MM.1S (cell line): ENCODE results near the gene CTSZ.

ENCODE experiments used
- DNase-seq: peaks from one replicate; pipeline ENCODE4 v3.0.0-alpha.2; 2015
- H2AFZ ChIP-seq: fragments of 300-600 bp; sonication (generic); 2 replicates; pipeline ENCODE4 v1.6.0; 2016; ENCODE audit warnings: antibody characterized with exemption, low read length
- H3F3A ChIP-seq: fragments of 300-600 bp; sonication (generic); 2 replicates; pipeline ENCODE4 v1.6.1; 2016; ENCODE audit warnings: mild to moderate bottlenecking, antibody characterized with exemption, low read length, moderate library complexity, mixed read lengths; ENCODE audit not compliant: insufficient read depth
- H3K27ac ChIP-seq: fragments of 300-600 bp; sonication (generic); 2 replicates; pipeline ENCODE4 v1.5.1; 2016; ENCODE audit warnings: mild to moderate bottlenecking, low read length
- H3K27me3 ChIP-seq: fragments of 300-600 bp; sonication (generic); replicated peaks from 2 replicates; pipeline ENCODE4 v1.6.0; 2016; ENCODE audit warnings: low read length; ENCODE audit not compliant: insufficient read depth
- H3K36me3 ChIP-seq: fragments of 300-600 bp; sonication (generic); replicated peaks from 2 replicates; pipeline ENCODE4 v1.6.1; 2016; ENCODE audit warnings: mild to moderate bottlenecking, low read length, mixed read lengths; ENCODE audit not compliant: insufficient read depth
- H3K4me1 ChIP-seq: fragments of 300-600 bp; sonication (generic); 2 replicates; pipeline ENCODE4 v1.6.1; 2016; ENCODE audit warnings: low read length, mixed read lengths
- H3K4me2 ChIP-seq: fragments of 300-600 bp; sonication (generic); 2 replicates; pipeline ENCODE4 v1.6.0; 2016; ENCODE audit warnings: low read depth, low read length
- H3K4me3 ChIP-seq: fragments of 300-600 bp; sonication (generic); 2 replicates; pipeline ENCODE4 v1.5.1; 2016; ENCODE audit warnings: low read length, mixed read lengths
- H3K79me2 ChIP-seq: fragments of 300-600 bp; sonication (generic); 2 replicates; pipeline ENCODE4 v1.6.1; 2016; ENCODE audit warnings: mixed run types, low read length, mixed read lengths
- H3K9ac ChIP-seq: fragments of 300-600 bp; sonication (generic); 2 replicates; pipeline ENCODE4 v1.6.1; 2016; ENCODE audit warnings: low read length, mixed read lengths
- H3K9me2 ChIP-seq: fragments of 300-600 bp; sonication (generic); replicated peaks from 2 replicates; pipeline ENCODE4 v1.6.1; 2016; ENCODE audit warnings: mild to moderate bottlenecking, low read length, mixed read lengths; ENCODE audit not compliant: insufficient read depth
- H3K9me3 ChIP-seq: fragments of 300-600 bp; sonication (generic); replicated peaks from 2 replicates; pipeline ENCODE4 v1.6.1; 2016; ENCODE audit warnings: mild to moderate bottlenecking, low read length, mixed read lengths; ENCODE audit not compliant: insufficient read depth
- H4K20me1 ChIP-seq: fragments of 300-600 bp; sonication (generic); 2 replicates; pipeline ENCODE4 v1.6.1; 2016; ENCODE audit warnings: mild to moderate bottlenecking, low read length, moderate library complexity, mixed read lengths; ENCODE audit not compliant: insufficient read depth
- CTCF ChIP-seq: fragments of 300-600 bp; sonication (generic); IDR thresholded peaks from 2 replicates; pipeline ENCODE4 v1.5.1; 2016; ENCODE audit warnings: antibody characterized with exemption, low read length, mixed read lengths
- EZH2 ChIP-seq: fragments of 300-600 bp; sonication (generic); optimal IDR thresholded peaks from 2 replicates; pipeline ENCODE3; 2017; ENCODE audit warnings: low read depth, mild to moderate bottlenecking, antibody characterized with exemption, low read length, mixed read lengths
- EZH2phosphoT487 ChIP-seq: fragments of 300-600 bp; sonication (generic); IDR thresholded peaks from 2 replicates; pipeline ENCODE4 v1.6.1; 2018; ENCODE audit warnings: antibody characterized with exemption, low read length

Gene CTSZ

GRCh38 chr20:59010321-59010994 lies 3.4 kb upstream of the CTSZ start:
- Histone ChIP-seq H4K20me1 (no peaks in the 10 kb centered on the region), H2AFZ (no peak overlapping the region), H3K9ac (no peak overlapping the region), H3K9me3 (no peaks in the 10 kb centered on the region), H3K27ac (no peak overlapping the region), H3K9me2 (no peaks in the 10 kb centered on the region), H3K79me2 (no peaks in the 10 kb centered on the region), H3K4me2 (no peak overlapping the region), H3K36me3 (no peaks in the 10 kb centered on the region), H3K4me1 (peaks cover 16% of the 10 kb centered on the region), H3K4me3 (no peak overlapping the region), H3K27me3 (no peaks in the 10 kb centered on the region), H3F3A (peaks cover 8% of the 10 kb centered on the region)
- no peak for DNase-seq
- no peak for TF ChIP-seq CTCF
- no peak for TF ChIP-seq EZH2
- TF ChIP-seq EZH2phosphoT487: no peak

- H3K27me3 ChIP-seq: no peaks in the 10 kb centered on the region
- H3K79me2 ChIP-seq: no peaks in the 10 kb centered on the region
- H4K20me1 ChIP-seq: no peaks in the 10 kb centered on the region
- no peak overlapping the region for H3K27ac ChIP-seq
- no peaks in the 10 kb centered on the region for H3K9me2 ChIP-seq
- H3K36me3 ChIP-seq: no peaks in the 10 kb centered on the region
- no peak overlapping the region for H3K4me3 ChIP-seq
- peaks cover 23% of the 10 kb centered on the region for H3F3A ChIP-seq
- no peak overlapping the region for H3K9ac ChIP-seq
- no peak for DNase-seq
- no peak for TF ChIP-seq EZH2
- TF ChIP-seq EZH2phosphoT487: no peak
- no peak for TF ChIP-seq CTCF
- no peak overlapping the region for H3K4me2 ChIP-seq
- H3K9me3 ChIP-seq: no peaks in the 10 kb centered on the region
- no peak overlapping the region for H2AFZ ChIP-seq
- H3K4me1 ChIP-seq: peaks cover 31% of the 10 kb centered on the region
These were observed 1.8 kb upstream of the CTSZ start for GRCh38 chr20:59008715-59009336.

- H3K4me3 ChIP-seq: peak overlapping the region; percentile 67; the same call in 1 of the 2 replicates
- no peaks in the 10 kb centered on the region for H3K36me3 ChIP-seq
- no peak for TF ChIP-seq CTCF
- no peak for TF ChIP-seq EZH2phosphoT487
- TF ChIP-seq EZH2: no peak
- no peak overlapping the region for H3K9ac ChIP-seq
- no peaks in the 10 kb centered on the region for H3K9me2 ChIP-seq
- peaks cover 33% of the 10 kb centered on the region for H3K4me1 ChIP-seq
- peaks cover 23% of the 10 kb centered on the region for H3F3A ChIP-seq
- no peak for DNase-seq
- no peak overlapping the region for H3K27ac ChIP-seq
- H3K4me2 ChIP-seq: peak overlapping the region; percentile 96; the same call in 1 of the 2 replicates
- H3K27me3 ChIP-seq: no peaks in the 10 kb centered on the region
- no peaks in the 10 kb centered on the region for H4K20me1 ChIP-seq
- no peaks in the 10 kb centered on the region for H3K9me3 ChIP-seq
- no peaks in the 10 kb centered on the region for H3K79me2 ChIP-seq
- H2AFZ ChIP-seq: 0 out of 2 replicates have a peak overlapping the region, but pooled peaks have one; percentile 29
These were observed 834 bp upstream of the CTSZ start for GRCh38 chr20:59007665-59008511.
